Activated T-helper 1 cell treated with anti-CD3 and anti-CD28 coated beads, Interleukin-12 subunit alpha, Interleukin-12 subunit beta, Interleukin-2, Interleukin-4 antibody, amounts not matched to agents 30 ng/mL and 10 ng/mL and 1 ng/mL, durations not matched to agents 14 hours and 24 hours and 36 hours (primary cell): ENCODE results near the gene SLC1A6. TPM values are rescaled to one million over a fixed set of nuclear protein-coding genes. Genes with fewer than 3 reads are reported as not detected.

Experiments
- DNase-seq: peaks from one replicate; pipeline ENCODE4 v3.0.0; 2021; ENCODE audit warnings: low spot score
- H3K27ac Mint-ChIP-seq: one replicate; pipeline ENCODE4 v1.8.0; 2021; ENCODE audit warnings: mild to moderate bottlenecking, mixed read lengths
- H3K27me3 Mint-ChIP-seq: one replicate; pipeline ENCODE4 v1.8.0; 2022; ENCODE audit warnings: mild to moderate bottlenecking, moderate library complexity, mixed read lengths; ENCODE audit not compliant: insufficient read depth
- H3K36me3 Mint-ChIP-seq: one replicate; pipeline ENCODE4 v1.8.0; 2021; ENCODE audit warnings: low read depth, mixed read lengths
- H3K4me1 Mint-ChIP-seq: one replicate; pipeline ENCODE4 v1.8.0; 2021; ENCODE audit warnings: low read depth, mixed read lengths
- H3K4me3 Mint-ChIP-seq: one replicate; pipeline ENCODE4 v1.8.0; 2021; ENCODE audit warnings: mild to moderate bottlenecking, moderate library complexity, mixed read lengths
- H3K9me3 Mint-ChIP-seq: one replicate; pipeline ENCODE4 v1.8.0; 2021; ENCODE audit warnings: mixed read lengths
- intact Hi-C: fragments of 100-400 bp; cut with micrococcal nuclease; formaldehyde crosslinking; loops from one replicate; pipeline ENCODE4 v1.15.1; 2024
- total RNA-seq: library from RNA; stranded (reverse); gene quantifications from 2 replicates; pipeline ENCODE4 v1.2.3, GENCODE V29; 2022

SLC1A6 gene
- total RNA-seq, 1 donor from 2014 or later: not detected

DNA sequence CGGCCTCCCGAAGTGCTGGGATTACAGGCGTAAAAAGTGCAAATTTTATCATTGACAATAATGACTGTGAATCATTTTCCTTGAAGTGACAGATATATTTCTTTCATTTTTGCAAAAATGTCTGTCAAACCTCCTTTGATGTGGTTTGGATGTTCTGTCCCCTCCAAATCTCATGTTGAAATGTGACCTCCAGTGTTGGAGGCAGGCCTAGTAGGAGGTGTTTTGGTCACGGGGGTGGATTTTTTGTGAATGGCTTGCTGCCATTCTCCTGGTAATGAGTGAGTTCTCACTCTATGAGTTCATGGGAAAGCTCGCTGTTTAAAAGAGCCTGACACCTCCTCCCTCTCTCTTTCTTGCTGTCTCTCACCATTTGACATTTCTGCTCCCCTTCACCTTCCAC, 5.5 kb upstream of the SLC1A6 start:
- H3K27me3 Mint-ChIP-seq: peaks cover 9% of the 10 kb centered on the region
- H3K4me3 Mint-ChIP-seq: no peak overlapping the region
- H3K4me1 Mint-ChIP-seq: no peaks in the 10 kb centered on the region
- no peak overlapping the region for H3K27ac Mint-ChIP-seq
- H3K9me3 Mint-ChIP-seq: no peaks in the 10 kb centered on the region
- intact Hi-C loops: no loop called here
- H3K36me3 Mint-ChIP-seq: no peaks in the 10 kb centered on the region
- no peak for DNase-seq

DNA sequence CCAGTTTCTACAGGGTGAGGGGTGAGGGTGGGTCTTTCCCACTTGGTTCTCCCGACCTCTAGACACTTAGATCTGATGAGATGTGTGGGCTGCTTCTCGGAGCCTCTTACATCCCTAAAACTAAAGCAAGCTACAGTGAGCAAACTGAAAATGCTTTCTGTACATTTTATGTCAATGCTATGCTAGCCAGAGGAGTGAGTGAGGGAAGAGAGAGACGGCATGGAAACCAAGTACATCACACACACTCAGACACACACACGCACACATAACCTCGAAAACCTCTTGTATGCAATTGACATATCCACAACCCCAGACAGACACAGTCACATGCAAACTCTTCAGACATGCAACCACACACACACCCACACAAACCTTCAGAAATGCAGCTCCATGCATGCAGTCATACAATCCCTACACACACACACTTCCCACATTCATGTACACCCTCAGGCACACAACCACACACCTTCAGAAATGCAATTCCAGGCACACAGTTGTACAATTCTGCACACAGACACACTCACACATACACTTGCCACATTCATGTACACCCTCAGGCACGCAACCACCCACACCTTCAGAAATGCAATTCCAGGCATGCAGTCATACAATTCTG, 1.4 kb downstream of the SLC1A6 start:
- DNase-seq: no peak
- Mint-ChIP-seq H3K27ac (no peak overlapping the region), H3K27me3 (peaks cover 31% of the 10 kb centered on the region), H3K9me3 (no peaks in the 10 kb centered on the region), H3K4me3 (no peak overlapping the region), H3K36me3 (no peaks in the 10 kb centered on the region), H3K4me1 (no peaks in the 10 kb centered on the region)
- intact Hi-C loops: no loop called here

DNA sequence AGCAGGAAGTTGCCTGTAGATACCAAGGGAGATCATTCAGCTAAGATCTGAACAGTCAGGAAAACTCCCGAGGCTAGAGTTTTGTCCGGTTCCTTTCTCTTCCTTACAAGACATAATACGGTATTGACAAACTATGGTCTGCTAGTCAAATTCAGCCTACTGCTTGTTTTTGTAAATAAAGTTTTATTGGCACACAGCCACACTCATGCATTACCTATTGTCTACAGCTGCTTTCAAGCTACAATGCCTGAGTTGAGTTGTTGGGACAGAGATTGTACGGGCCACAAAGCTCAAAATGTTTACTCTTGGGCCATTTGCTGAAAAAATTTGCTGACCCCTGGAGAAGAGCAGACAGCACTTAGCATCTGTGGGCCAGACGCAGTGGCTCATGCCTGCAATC, 2.5 kb downstream of the SLC1A6 start:
- H3K27me3 Mint-ChIP-seq: peaks cover 31% of the 10 kb centered on the region
- H3K9me3 Mint-ChIP-seq: no peaks in the 10 kb centered on the region
- intact Hi-C loops: no loop called here
- no peaks in the 10 kb centered on the region for H3K4me1 Mint-ChIP-seq
- H3K4me3 Mint-ChIP-seq: no peak overlapping the region
- DNase-seq: no peak
- no peaks in the 10 kb centered on the region for H3K36me3 Mint-ChIP-seq
- H3K27ac Mint-ChIP-seq: no peak overlapping the region

- no peak overlapping the region for H3K27ac Mint-ChIP-seq
- H3K9me3 Mint-ChIP-seq: no peaks in the 10 kb centered on the region
- DNase-seq: no peak
- intact Hi-C loops: no loop called here
- H3K4me3 Mint-ChIP-seq: no peak overlapping the region
- H3K4me1 Mint-ChIP-seq: no peaks in the 10 kb centered on the region
- H3K36me3 Mint-ChIP-seq: no peaks in the 10 kb centered on the region
- peaks cover 20% of the 10 kb centered on the region for H3K27me3 Mint-ChIP-seq
Observed at GRCh38 chr19:14974488-14974887, 5.2 kb downstream of the SLC1A6 start.

GRCh38 chr19:14972676-14973075, 7.0 kb downstream of the SLC1A6 start:
- H3K9me3 Mint-ChIP-seq: no peaks in the 10 kb centered on the region
- peaks cover 5% of the 10 kb centered on the region for H3K27me3 Mint-ChIP-seq
- H3K4me3 Mint-ChIP-seq: no peak overlapping the region
- H3K4me1 Mint-ChIP-seq: no peaks in the 10 kb centered on the region
- DNase-seq: no peak
- H3K36me3 Mint-ChIP-seq: no peaks in the 10 kb centered on the region
- no peak overlapping the region for H3K27ac Mint-ChIP-seq
- intact Hi-C loops: no loop called here

GRCh38 chr19:14971474-14971873, 8.2 kb downstream of the SLC1A6 start:
- H3K27me3 Mint-ChIP-seq: peaks cover 4% of the 10 kb centered on the region
- no peak overlapping the region for H3K4me3 Mint-ChIP-seq
- H3K36me3 Mint-ChIP-seq: no peaks in the 10 kb centered on the region
- H3K4me1 Mint-ChIP-seq: no peaks in the 10 kb centered on the region
- intact Hi-C loops: no loop called here
- DNase-seq: no peak
- H3K27ac Mint-ChIP-seq: no peak overlapping the region
- no peaks in the 10 kb centered on the region for H3K9me3 Mint-ChIP-seq

DNA sequence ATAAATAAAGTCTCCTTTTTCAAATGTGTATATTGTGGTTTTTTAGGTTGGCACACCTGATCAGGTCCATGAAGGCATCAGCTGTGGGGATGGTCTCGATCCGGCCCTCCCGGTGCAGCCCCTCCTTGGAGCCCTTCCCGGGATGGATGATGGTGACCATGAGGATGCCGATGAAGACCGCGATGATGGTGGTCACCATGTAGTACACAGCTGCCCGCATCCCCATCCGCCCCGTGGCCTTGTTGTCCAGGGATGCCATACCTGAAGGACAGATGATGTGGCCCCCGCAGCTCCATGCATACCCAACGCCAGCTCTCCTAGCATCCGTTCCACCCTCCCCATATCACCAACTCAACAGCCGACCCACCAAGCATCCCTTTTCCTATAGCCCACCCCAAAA, 11.4 kb downstream of the SLC1A6 start:
- Mint-ChIP-seq H3K36me3 (no peaks in the 10 kb centered on the region), H3K27ac (no peak overlapping the region), H3K4me1 (no peaks in the 10 kb centered on the region), H3K4me3 (no peak overlapping the region), H3K9me3 (no peaks in the 10 kb centered on the region), H3K27me3 (no peaks in the 10 kb centered on the region)
- intact Hi-C loops: no loop called here
- DNase-seq: no peak

DNA sequence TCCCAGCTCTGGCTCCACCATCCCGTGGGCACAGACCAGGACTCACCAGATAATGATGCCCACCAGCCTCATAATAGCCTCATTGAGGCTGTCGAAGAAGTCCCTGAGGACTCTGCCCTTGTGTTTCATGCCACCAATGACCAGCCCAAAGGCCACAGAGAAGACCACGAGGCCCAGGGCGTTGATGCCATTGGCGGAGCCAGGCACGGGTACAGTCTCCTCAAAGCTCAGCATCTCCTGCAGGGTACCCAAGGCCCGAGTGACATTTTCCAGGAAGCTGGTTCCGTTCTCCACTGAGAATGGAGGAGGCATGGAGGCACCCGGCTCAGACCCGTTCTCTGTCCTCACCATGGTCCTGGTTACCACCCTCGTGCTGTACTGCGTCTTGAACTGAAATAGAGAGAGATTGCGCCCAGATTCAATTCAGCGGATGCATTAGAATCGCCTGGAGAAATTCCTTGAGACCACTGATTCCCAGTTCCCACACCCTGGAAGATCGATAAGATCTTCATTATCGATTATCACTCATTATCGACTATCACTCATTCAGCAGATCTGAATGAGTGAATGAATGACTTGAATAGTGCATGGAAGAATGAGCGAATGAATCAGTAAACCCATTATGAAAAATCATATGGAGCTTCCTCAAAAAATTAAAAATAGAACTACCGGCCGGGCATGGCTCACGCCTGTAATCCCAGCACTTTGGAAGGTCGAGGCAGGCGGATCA, 17.5 kb downstream of the SLC1A6 start:
- no peaks in the 10 kb centered on the region for H3K4me1 Mint-ChIP-seq
- H3K36me3 Mint-ChIP-seq: no peaks in the 10 kb centered on the region
- H3K9me3 Mint-ChIP-seq: peaks cover 9% of the 10 kb centered on the region
- H3K27ac Mint-ChIP-seq: no peak overlapping the region
- intact Hi-C loops: no loop called here
- no peak for DNase-seq
- no peaks in the 10 kb centered on the region for H3K27me3 Mint-ChIP-seq
- no peak overlapping the region for H3K4me3 Mint-ChIP-seq

GRCh38 chr19:14959263-14959662, 20.4 kb downstream of the SLC1A6 start:
- intact Hi-C loops: no loop called here
- Mint-ChIP-seq H3K9me3 (peaks cover 13% of the 10 kb centered on the region), H3K27me3 (no peaks in the 10 kb centered on the region), H3K36me3 (no peaks in the 10 kb centered on the region), H3K4me3 (no peak overlapping the region), H3K27ac (no peak overlapping the region), H3K4me1 (no peaks in the 10 kb centered on the region)
- no peak for DNase-seq

- H3K36me3 Mint-ChIP-seq: no peaks in the 10 kb centered on the region
- DNase-seq: no peak
- no peak overlapping the region for H3K27ac Mint-ChIP-seq
- no peaks in the 10 kb centered on the region for H3K27me3 Mint-ChIP-seq
- intact Hi-C loops: no loop called here
- H3K4me1 Mint-ChIP-seq: no peaks in the 10 kb centered on the region
- no peak overlapping the region for H3K4me3 Mint-ChIP-seq
- peaks cover 13% of the 10 kb centered on the region for H3K9me3 Mint-ChIP-seq
Observed at GRCh38 chr19:14957464-14957863, 22.2 kb downstream of the SLC1A6 start.

GRCh38 chr19:14954071-14954655, 25.5 kb downstream of the SLC1A6 start:
- Mint-ChIP-seq H3K9me3 (peaks cover 9% of the 10 kb centered on the region), H3K36me3 (no peaks in the 10 kb centered on the region), H3K27me3 (no peaks in the 10 kb centered on the region), H3K4me1 (no peaks in the 10 kb centered on the region), H3K27ac (no peak overlapping the region), H3K4me3 (no peak overlapping the region)
- intact Hi-C loops: no loop called here
- DNase-seq: no peak

DNA sequence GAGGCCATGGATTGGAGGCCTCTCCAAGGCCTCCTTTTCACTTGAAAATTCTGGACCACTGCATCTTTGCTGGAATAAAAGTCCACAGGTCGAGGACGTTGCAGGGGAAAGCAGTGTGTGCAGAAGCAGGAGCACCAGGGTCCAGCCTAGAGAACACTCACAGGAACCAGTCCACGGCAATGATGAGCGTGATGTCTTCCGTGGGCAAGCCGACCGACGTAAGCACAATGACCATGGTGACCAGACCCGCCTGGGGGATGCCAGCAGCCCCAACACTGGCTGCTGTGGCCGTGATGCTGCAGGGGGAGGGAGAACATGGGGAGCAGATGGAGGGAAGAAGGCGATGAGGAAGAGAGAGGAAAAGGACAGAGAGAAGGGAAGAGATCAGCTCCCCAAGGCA, 26.9 kb downstream of the SLC1A6 start:
- Mint-ChIP-seq H3K4me3 (no peak overlapping the region), H3K27me3 (no peaks in the 10 kb centered on the region), H3K27ac (no peak overlapping the region), H3K4me1 (no peaks in the 10 kb centered on the region), H3K36me3 (no peaks in the 10 kb centered on the region), H3K9me3 (peaks cover 8% of the 10 kb centered on the region)
- intact Hi-C loops: no loop called here
- DNase-seq: no peak

DNA sequence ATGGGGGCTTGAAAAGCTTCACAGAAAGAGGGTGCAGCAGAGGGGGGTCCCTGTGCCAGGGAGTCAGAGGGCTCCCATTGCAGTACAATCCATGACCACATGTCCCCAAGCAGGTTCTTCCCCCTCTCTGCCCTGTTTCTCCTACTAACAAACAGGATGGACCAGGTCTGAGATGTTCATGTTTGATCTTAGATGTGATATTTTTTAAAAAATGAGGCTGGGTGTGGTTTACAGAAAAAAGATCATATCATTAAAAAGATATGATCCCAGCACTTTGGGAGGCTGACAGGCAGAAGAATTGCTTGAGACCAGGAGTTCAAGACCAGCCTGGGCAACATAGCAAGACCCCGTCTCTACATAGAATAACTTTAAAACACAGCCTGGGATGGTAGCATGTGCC, 29.2 kb downstream of the SLC1A6 start:
- Mint-ChIP-seq H3K36me3 (no peaks in the 10 kb centered on the region), H3K27ac (no peak overlapping the region), H3K4me3 (no peak overlapping the region), H3K27me3 (peaks cover 5% of the 10 kb centered on the region), H3K4me1 (no peaks in the 10 kb centered on the region), H3K9me3 (no peaks in the 10 kb centered on the region)
- intact Hi-C loops: no loop called here
- no peak for DNase-seq
